Measurements from ENCODE around the gene DNAJB6.

DNA sequence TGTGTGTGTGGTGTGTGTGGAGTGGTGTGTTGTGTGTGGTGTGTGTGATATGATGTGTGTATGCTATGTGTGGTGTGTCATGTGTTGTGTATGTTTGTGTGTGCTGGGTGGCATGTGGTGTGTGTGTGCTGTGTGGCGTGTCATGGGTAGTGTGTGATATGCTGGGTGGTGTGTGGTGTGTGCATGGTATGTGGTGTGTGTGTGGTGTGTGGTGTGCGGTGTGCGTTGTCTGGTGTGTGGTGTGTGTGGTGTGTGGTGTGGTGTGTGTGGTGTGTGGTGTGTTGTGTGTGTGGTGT, 37.5 kb upstream of the DNAJB6 start:
- no peak for TF ChIP-seq POLR2A (IDR thresholded peaks at IDR 0.05)
- no peak for TF ChIP-seq CTCF (IDR thresholded peaks at IDR 0.05)

Data from uterus (tissue), 2 donors.